ENCODE measurements around the gene USP26. TPM values are rescaled to one million over a fixed set of nuclear protein-coding genes. Genes with fewer than 3 reads are reported as not detected.
"Not testable (repeated sequence)": the region's sequence is repeated elsewhere in the genome, so short reads cannot be mapped to it uniquely, and the experiment has no call there.

Gene USP26
- total RNA-seq, 1 donor from 2014 or later, result not detected

DNA sequence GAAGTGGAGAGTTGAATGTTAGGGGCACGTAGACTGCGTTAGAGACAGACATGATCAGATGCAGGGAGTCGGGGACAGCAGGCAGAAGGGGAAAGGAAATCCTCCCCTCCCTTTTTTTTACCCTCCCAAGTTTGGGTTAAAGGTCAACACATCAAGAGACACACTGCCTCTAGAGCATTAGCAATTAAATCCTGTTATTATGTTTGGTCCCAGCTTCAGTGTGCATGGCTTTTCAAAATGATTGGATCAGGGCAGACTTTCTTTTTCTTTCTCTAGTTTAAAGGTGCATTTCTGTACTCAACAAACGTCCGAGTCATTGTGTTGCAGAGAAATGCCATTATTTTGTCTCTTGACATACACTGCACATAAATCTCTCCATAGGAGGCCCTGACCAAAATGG is 63.9 kb downstream of the USP26 start:
- no peak for DNase-seq

DNA sequence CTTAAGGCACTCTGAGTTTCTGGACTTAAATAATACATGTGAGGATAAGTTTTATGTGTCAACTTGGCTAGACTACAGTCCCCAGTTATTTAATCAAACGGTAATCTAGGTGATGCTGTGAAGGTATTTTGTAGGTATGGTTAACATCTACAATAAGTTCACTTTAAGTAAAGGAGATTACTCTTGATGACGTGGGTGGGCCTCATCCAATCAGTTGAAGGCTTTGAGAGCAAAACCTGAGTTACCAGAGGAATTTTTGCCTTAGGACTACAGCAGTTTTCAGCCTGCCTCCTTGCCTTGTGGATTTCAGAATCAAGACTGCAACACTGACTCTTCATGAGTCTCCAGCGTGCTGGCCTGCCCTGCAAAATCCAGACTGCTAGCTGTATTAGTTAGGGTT is 78.7 kb downstream of the USP26 start:
- DNase-seq, result no peak

DNA sequence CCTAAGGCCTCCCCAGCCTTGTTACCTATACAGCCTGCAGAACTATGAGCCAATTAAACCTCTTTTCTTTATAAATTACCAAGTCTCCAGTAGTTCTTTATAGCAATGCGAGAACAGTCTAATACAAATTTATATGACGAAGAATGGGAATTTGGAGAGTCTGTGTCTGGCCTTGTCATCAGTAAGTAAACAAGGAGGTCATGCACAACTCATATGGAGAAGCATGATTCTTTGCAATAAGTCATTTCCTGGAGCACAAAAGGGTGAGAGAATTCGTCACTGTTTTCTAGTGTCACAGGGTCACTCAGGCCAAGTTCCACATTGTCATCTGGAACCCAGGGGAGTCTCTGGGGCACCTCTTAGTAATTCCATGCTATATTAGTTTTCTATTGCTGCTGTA is 89.5 kb downstream of the USP26 start:
- DNase-seq, result no peak

DNA sequence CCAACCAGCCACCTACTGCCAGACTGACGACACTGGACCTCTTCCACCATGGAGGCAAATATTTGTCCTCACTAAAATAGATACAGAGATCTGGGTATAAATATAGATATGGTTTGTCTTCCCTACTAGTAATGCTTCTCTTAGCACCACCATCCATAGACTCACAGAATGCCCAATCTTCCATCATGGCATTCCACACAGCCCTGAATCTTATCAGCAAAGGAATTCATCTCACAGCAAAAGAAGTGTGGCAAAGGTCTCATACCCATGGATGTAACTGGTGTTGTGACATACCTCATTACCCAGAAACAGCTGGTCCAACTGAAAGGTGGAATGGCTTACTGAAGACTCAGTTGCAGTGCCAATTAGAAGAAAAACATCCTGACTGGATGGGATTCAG is 91.3 kb downstream of the USP26 start:
- no peak for DNase-seq

DNA sequence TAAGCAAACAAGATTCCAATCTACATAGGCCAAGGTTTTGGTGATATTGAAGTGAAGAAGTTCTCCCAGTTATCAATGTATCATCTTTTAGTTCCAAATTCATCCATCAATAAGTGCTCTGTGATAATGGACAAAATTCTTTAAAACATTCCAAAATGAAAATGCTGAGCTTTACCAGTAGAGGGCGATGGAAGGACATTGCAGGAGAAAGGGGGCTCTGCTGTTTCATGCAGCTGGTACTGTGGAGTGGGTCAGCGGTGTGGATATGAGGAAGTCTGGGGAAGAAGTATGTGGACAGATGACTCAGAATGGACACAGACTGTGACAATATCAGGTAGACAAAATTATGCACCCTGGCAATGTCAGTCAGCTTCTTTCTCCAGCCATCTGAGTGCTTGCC is 91.9 kb downstream of the USP26 start:
- peak; percentile 3 for DNase-seq

DNA sequence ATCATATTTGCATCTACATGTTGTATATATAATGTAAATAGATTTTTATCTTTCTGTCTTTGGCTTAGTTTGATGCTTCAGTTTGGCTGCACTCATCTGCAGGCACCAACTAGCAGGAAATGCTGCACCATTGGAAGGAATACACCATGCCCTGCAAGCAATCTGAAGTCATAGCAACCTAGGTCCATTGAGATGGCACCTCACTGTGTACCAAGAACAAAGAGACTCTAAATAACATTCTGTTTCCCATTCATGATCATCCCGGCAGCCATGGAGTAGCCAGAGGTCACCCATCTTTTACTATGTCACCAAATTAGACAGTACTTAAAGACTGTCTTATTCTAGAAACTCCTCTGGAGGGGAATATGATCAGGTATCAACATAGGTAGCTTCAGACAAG is 97.7 kb downstream of the USP26 start:
- no peak for DNase-seq

DNA sequence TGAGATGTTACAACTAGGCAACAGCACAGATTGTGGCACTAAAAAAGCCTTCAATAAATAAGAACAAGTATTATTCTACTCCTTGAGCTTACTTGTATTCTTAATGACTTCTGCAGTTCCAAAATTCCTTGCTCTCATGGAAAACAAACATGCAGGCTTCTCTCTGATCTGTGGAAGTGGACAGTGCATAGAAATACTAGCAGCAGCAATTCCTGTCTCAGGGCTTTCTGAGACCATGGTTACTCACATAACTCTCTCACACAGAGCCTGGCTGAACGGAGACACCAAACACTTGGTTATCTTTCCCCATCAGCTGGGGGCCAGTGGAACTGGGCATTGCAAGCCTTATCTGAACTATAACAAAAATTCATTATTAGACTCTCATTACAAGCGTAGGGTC is 106.1 kb downstream of the USP26 start:
- no peak for DNase-seq

DNA sequence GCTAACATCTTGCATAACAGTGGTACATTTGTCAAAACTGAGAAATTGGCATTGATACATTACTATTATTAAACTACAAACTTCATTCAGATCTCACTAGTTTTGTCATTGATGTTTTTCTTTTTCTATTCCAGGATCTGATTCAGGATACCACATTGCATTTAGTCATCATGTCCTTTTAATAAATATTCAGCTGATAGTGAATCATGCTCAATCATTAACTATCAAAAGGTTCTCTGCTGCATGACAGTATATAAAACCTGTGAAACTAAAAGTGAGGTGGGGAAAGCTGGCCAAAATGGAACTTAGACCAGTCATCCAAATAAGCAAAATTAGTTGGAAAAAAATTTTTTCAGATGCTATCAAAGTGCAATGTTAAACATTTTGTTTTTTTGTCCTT is 110.4 kb downstream of the USP26 start:
- DNase-seq, result no peak

DNA sequence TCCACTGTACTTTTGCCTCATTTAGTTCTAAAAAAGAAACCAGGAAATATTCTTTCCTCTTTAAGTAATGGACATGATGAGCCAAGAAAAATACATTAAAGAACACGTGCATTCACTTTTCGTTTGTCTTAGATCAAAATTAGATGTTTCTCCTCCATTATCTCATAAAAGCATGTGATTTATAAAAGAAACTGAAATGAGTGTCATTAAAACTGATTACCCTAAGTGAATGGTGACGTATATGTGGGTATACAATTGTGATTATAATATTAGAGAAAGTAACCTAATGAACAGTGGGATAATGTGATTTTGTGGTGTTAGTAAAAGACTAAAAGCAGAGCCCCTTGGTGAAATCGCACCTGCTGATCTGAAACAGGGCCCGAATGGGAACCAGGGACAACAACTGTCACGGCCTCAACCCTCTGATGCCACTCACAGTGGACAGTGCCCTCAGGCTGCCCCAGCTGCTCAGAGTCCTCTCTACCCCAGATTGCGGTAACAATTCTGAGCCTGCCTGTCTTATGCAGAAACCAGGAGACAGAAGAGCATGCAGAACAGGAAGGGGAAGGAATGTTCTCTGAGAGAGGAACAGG is 112.8 kb downstream of the USP26 start:
- DNase-seq, result no peak

DNA sequence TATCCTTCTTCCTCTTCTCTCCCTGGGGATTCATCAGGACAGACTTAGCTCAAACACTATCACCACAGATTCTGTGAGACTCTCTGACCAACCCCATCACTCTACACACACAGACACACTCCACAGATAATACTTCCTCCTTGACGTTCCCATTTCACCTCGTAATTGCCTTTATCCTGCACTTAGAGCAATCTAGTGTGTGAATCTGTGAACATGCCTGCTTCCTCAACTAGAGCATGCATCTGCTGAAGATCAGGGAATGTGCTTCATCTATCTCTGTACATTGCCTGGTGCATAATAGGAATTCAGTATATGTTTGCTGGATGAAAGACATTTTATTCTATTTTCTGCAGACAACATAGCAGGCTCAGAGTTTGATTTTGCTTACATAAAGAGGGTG is 113.4 kb downstream of the USP26 start:
- DNase-seq, result no peak

DNA sequence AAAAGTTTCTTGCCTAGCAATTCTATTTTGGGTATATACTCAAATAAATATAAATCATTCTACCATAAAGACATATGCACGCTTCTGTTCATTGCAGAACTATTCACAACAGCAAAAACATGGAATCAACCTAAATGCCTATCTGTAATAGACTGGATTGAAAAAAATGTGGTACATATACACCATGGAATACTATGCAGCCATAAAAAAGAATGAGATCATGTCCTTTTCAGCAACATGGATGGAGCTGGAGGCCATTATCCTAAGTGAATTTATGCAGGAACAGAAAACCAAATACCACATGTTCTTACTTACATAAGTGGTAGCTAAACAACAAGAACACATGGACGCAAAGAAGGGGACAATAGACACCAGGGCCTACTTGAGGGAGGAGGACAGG is 116.9 kb downstream of the USP26 start:
- DNase-seq, result not testable (repeated sequence)

Other genes with a start within 250 kb of the USP26 start
- under 0.01 and 0.19 TPM in 2 replicates for gene HS6ST2, start 138.5 kb downstream of the USP26 start, total RNA-seq
- gene TFDP3, start 121.2 kb upstream of the USP26 start, total RNA-seq, result not detected in 2 replicates